ENCODE measurements around the gene CHMP5.

Gene CHMP5

GRCh38 chr9:33320568-33321261 is 55.9 kb downstream of the CHMP5 start:
- DNase-seq = no peak

- no peak for DNase-seq
Measured at GRCh38 chr9:33329117-33329563, 64.3 kb downstream of the CHMP5 start.

DNA sequence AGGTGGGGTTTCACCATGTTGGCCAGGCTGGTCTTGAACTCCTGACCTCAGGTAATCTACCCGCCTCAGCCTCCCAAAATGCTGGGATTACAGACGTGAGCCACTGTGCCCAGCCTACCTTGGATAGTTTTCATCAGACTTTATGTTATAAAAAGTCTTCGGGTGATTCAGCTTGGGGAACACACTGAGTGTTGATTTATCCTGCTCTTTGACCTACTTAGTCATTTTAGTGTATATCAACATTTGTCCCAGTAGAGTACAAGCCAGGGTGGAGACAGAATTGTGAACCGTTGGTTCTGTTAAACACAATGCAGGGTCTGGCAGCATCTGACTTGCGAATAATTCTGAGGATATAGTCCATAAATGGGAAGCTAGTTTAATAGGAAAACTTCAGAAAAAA is 65.1 kb downstream of the CHMP5 start:
- DNase-seq = no peak

GRCh38 chr9:33331377-33331891 is 66.6 kb downstream of the CHMP5 start:
- no peak for DNase-seq

All from NCI-H2227 treated with DMSO at 0.1 percent for 48 hours (cell line).